CD4-positive, alpha-beta T cell treated with Interleukin-4 for 4 hours (primary cell): ENCODE results near the gene S100A6.

ENCODE experiments used
- DNase-seq: peaks from one replicate; pipeline ENCODE4 v3.0.0-alpha.2; 2020

The S100A6 gene

GRCh38 chr1:153544453-153545066 is 8.8 kb upstream of the S100A6 start:
- DNase-seq = no peak

GRCh38 chr1:153543736-153544135 is 7.9 kb upstream of the S100A6 start:
- DNase-seq = no peak

- no peak for DNase-seq
Observed at GRCh38 chr1:153542956-153543711, 7.3 kb upstream of the S100A6 start.

- DNase-seq = no peak
Observed at GRCh38 chr1:153541641-153542590, 6.1 kb upstream of the S100A6 start.

- DNase-seq = peak; percentile 84
Observed at GRCh38 chr1:153540394-153541361, 4.9 kb upstream of the S100A6 start, which contains the start of gene S100A5. TSS of gene S100A5 (minus strand) at chr1:153540934. CDS start at chr1:153540191, 743 bp downstream.

- no peak for DNase-seq
Observed at GRCh38 chr1:153539395-153540093, 3.8 kb upstream of the S100A6 start.

- DNase-seq = no peak
Observed at GRCh38 chr1:153538315-153538821, 2.6 kb upstream of the S100A6 start.

- DNase-seq = no peak
Observed at GRCh38 chr1:153537376-153537730, 1.6 kb upstream of the S100A6 start.

- DNase-seq = no peak
Observed at GRCh38 chr1:153536671-153537375, 1.0 kb upstream of the S100A6 start.

GRCh38 chr1:153536012-153536670 is 350 bp upstream of the S100A6 start:
- peak; percentile 88 for DNase-seq

GRCh38 chr1:153534925-153535241 is 908 bp downstream of the S100A6 start:
- no peak for DNase-seq

GRCh38 chr1:153534226-153534924 is 1.4 kb downstream of the S100A6 start:
- DNase-seq = no peak

- DNase-seq = peak; percentile 27
Observed at GRCh38 chr1:153533689-153534201, 2.0 kb downstream of the S100A6 start.

- peak; percentile 73 for DNase-seq
Observed at GRCh38 chr1:153532769-153533599, 2.8 kb downstream of the S100A6 start.

- DNase-seq = peak; percentile 83
Observed at GRCh38 chr1:153532181-153532580, 3.6 kb downstream of the S100A6 start.

- DNase-seq = no peak
Observed at GRCh38 chr1:153531638-153532037, 4.2 kb downstream of the S100A6 start.

GRCh38 chr1:153527683-153528040 is 8.1 kb downstream of the S100A6 start:
- DNase-seq = no peak

- DNase-seq = no peak
Observed at GRCh38 chr1:153527023-153527682, 8.6 kb downstream of the S100A6 start.
